ENCODE results near the gene NOTO. TPM values are rescaled to one million over a fixed set of nuclear protein-coding genes. Genes with fewer than 3 reads are reported as not detected.

NOTO gene
- total and polyA plus RNA-seq, 2 of the 8 experiments (the other 6 are each of a cell fraction or from before 2014, with no cell fraction given) = 0.33 to 0.54 TPM

- Histone ChIP-seq H3K79me1 (ENCODE audit: low read depth, low read length) (peaks cover 12% of the 10 kb centered on the region), H2BK5ac (ENCODE audit: low read depth, low read length) (peak within 1 kb of the TSS; percentile 91), H4K5ac (ENCODE audit: insufficient read length, low read depth, low read length) (peak within 1 kb of the TSS; percentile 46), H3K79me2 (ENCODE audit: control insufficient read depth in 1 of 2, insufficient read depth in 2 of 2, low read length in 2 of 2) (peaks cover 5 to 38% of the 10 kb centered on the region in 2 experiments), H2BK15ac (ENCODE audit: low read length) (0 out of 2 replicates have a peak within 1 kb of the TSS, but pooled peaks have one; percentile 40), H3K23ac (ENCODE audit: insufficient read length) (no peak within 1 kb of the TSS), H3K36me3 (ENCODE audit: control insufficient read depth in 2 of 4, insufficient read depth in 4 of 4, low read length in 3 of 4) (no peaks in the 10 kb centered on the region), H3K23me2 (ENCODE audit: low read depth, low read length) (peaks cover 3% of the 10 kb centered on the region; the same call in 1 of the 2 replicates), H3K9ac (replicated peaks in 1 of 4; ENCODE audit: extremely low read depth in 1 of 4, low read depth in 3 of 4, low read length in 3 of 4) (peak within 1 kb of the TSS; percentile 76 to 88 (median 83)), H3K56ac (replicated peaks; ENCODE audit: insufficient read length, low read depth, low read length) (peak within 1 kb of the TSS; percentile 48), H3K14ac (ENCODE audit: insufficient read length) (no peak within 1 kb of the TSS), H2BK12ac (ENCODE audit: low read depth, low read length) (peak within 1 kb of the TSS; percentile 6; the same call in 1 of the 2 replicates), H2BK20ac (ENCODE audit: low read length) (no peak within 1 kb of the TSS; the same call in 1 of the 2 replicates), H3K27me3 (replicated peaks in 1 of 4; ENCODE audit: control insufficient read depth in 3 of 4, extremely low read depth in 1 of 4, insufficient read depth in 3 of 4, low read length in 3 of 4) (peaks cover 0 to 4% (median 0%) of the 10 kb centered on the region in 4 experiments; a peak in 1 of 7 replicates), H3K4ac (replicated peaks; ENCODE audit: insufficient read length, low read depth, low read length) (no peak within 1 kb of the TSS), H2AFZ (ENCODE audit: low read length) (peak within 1 kb of the TSS; percentile 85), H3K18ac (ENCODE audit: extremely low read depth, low read length) (peak within 1 kb of the TSS; percentile 91), H3K9me3 (ENCODE audit: insufficient read depth in 2 of 2, low read depth in 1 of 2, low read length in 1 of 2) (no peaks in the 10 kb centered on the region), H3K4me1 (replicated peaks in 1 of 4; ENCODE audit: control insufficient read depth in 3 of 4, insufficient read depth in 4 of 4, low read length in 3 of 4) (peaks cover 2 to 3% (median 3%) of the 10 kb centered on the region in 4 experiments; a peak in 4 of 7 replicates), H4K20me1 (replicated peaks in 1 of 2; ENCODE audit: control insufficient read depth in 1 of 2, insufficient read depth in 2 of 2, low read length in 2 of 2) (peaks cover 3 to 4% of the 10 kb centered on the region in 2 experiments), H2AK5ac (ENCODE audit: low read depth, low read length) (no peak within 1 kb of the TSS), H4K91ac (replicated peaks; ENCODE audit: insufficient read length, low read length) (no peak within 1 kb of the TSS), H2BK120ac (replicated peaks; ENCODE audit: low read depth, low read length) (no peak within 1 kb of the TSS), H3K4me2 (ENCODE audit: insufficient read depth in 1 of 2, low read depth in 2 of 2, low read length in 2 of 2) (peak within 1 kb of the TSS; percentile 73 to 78), H3K27ac (ENCODE audit: low read depth, low read length) (peak within 1 kb of the TSS; percentile 82; the same call in 1 of the 2 replicates), H3K4me3 (ENCODE audit: extremely low read depth in 1 of 4, insufficient read depth in 2 of 4, low read depth in 3 of 4, low read length in 4 of 4) (peak within 1 kb of the TSS; percentile 81 to 91 (median 86)), H4K8ac (ENCODE audit: extremely low read depth, insufficient read depth, low read length) (peak within 1 kb of the TSS; percentile 98)
- ChIA-PET POLR2A (ENCODE audit: partially characterized antibody) (interaction anchor here (0.5 to 11.5 kb wide), 9 partner anchors 9 to 152 kb away, joined by 3 to 113 read pairs (median 9); partner anchors contain the start of genes CCT7 and PRADC1), CTCF (ENCODE audit: partially characterized antibody) (interaction anchor here (1.0 to 8.4 kb wide), 9 partner anchors 8 to 1987 kb away, joined by 3 to 92 read pairs (median 14); partner anchors contain the start of genes CCT7, NOTO, PAIP2B and PRADC1)
- peak in 1 of 2 experiments; percentile 97 for DNase-seq (ENCODE audit: low read depth in 1 of 2, low spot score in 2 of 2)
- no peak for FAIRE-seq
- 3% methylated on average over 64 of the region's 64 CpGs; no CpG with 5 or more reads in 1 of the 2 experiments for WGBS, 2 experiments (ENCODE audit: extremely low coverage in 1 of 2, insufficient coverage in 1 of 2, insufficient read length in 1 of 2, insufficient replicate concordance in 2 of 2, low coverage in 1 of 2, low lambda C conversion rate in 2 of 2, missing lambda C conversion rate in 1 of 2)
- TF ChIP-seq TEAD4 (IDR thresholded peaks at IDR 0.05; ENCODE audit: low read depth, low read length) (no peak), BRCA1 (IDR thresholded peaks at IDR 0.05; ENCODE audit: low read depth, low read length) (peak; percentile 54; the same call in 1 of the 2 replicates), HDAC6 (IDR thresholded peaks at IDR 0.05; ENCODE audit: low read depth, low read length) (no peak), SIRT6 (IDR thresholded peaks at IDR 0.05; ENCODE audit: low read length) (no peak), SAP30 (IDR thresholded peaks at IDR 0.05; ENCODE audit: insufficient read depth, insufficient replicate concordance, low read length) (no peak), CHD1 (IDR thresholded peaks at IDR 0.05; ENCODE audit: low read depth, low read length) (no peak), CBX5 (IDR thresholded peaks at IDR 0.05; ENCODE audit: low read depth, low read length) (no peak), RFX5 (IDR thresholded peaks at IDR 0.05; ENCODE audit: borderline replicate concordance, low read depth, low read length) (no peak), MAFK (IDR thresholded peaks at IDR 0.05; ENCODE audit: low read depth, low read length) (no peak), SIX5 (IDR thresholded peaks at IDR 0.05; ENCODE audit: low read depth, low read length) (no peak), TBP (IDR thresholded peaks at IDR 0.05; ENCODE audit: low read depth, low read length) (peak; percentile 72), CHD2 (IDR thresholded peaks at IDR 0.05; ENCODE audit: low read length) (peak; percentile 79)
Observed at GRCh38 chr2:73214120-73215035, 12.0 kb downstream of the NOTO start, which contains the start of gene SMYD5. SMYD5 (plus strand) TSS chr2:73214245; CDS start chr2:73214267, 22 bp downstream.

Measured in H1 (cell line).